NCI-H510A treated with DMSO at 0.1 percent for 48 hours (cell line): ENCODE results near the gene CDK5RAP2.
A peak's percentile ranks its signal among the peaks of the same experiment; 100 is the strongest.
"Not testable (repeated sequence)": the region's sequence is repeated elsewhere in the genome, so short reads cannot be mapped to it uniquely, and the experiment has no call there.

ENCODE experiments used
- DNase-seq: peaks from one replicate; lab custom pipeline; 2025; lab: John Stamatoyannopoulos, UW

CDK5RAP2 gene

GRCh38 chr9:120580051-120580896 lies at the start of gene CDK5RAP2:
TSS of gene CDK5RAP2 (minus strand) at chr9:120580167. CDS start at chr9:120579978, 189 bp downstream.
- peak; percentile 97 for DNase-seq

- not testable (repeated sequence) for DNase-seq
Observed at GRCh38 chr9:120628925-120629497, 49.0 kb upstream of the CDK5RAP2 start.

- DNase-seq = no peak
Observed at GRCh38 chr9:120628207-120628924, 48.4 kb upstream of the CDK5RAP2 start.

GRCh38 chr9:120627073-120627472 lies 47.1 kb upstream of the CDK5RAP2 start:
- DNase-seq = no peak

- no peak for DNase-seq
Observed at GRCh38 chr9:120626512-120626911, 46.5 kb upstream of the CDK5RAP2 start.

- peak; percentile 24 for DNase-seq
Observed at GRCh38 chr9:120625222-120625621, 45.3 kb upstream of the CDK5RAP2 start.

GRCh38 chr9:120622790-120623189 lies 42.8 kb upstream of the CDK5RAP2 start:
- DNase-seq = no peak

GRCh38 chr9:120621941-120622340 lies 42.0 kb upstream of the CDK5RAP2 start:
- no peak for DNase-seq

GRCh38 chr9:120619751-120620655 lies 40.0 kb upstream of the CDK5RAP2 start:
- peak; percentile 89 for DNase-seq

- DNase-seq = no peak
Observed at GRCh38 chr9:120616966-120617935, 37.3 kb upstream of the CDK5RAP2 start.

GRCh38 chr9:120612218-120612617 lies 32.3 kb upstream of the CDK5RAP2 start:
- no peak for DNase-seq

- no peak for DNase-seq
Observed at GRCh38 chr9:120611690-120612068, 31.7 kb upstream of the CDK5RAP2 start.

GRCh38 chr9:120610975-120611689 lies 31.2 kb upstream of the CDK5RAP2 start:
- no peak for DNase-seq

GRCh38 chr9:120609636-120610035 lies 29.7 kb upstream of the CDK5RAP2 start:
- DNase-seq = no peak

- DNase-seq = no peak
Observed at GRCh38 chr9:120608421-120608820, 28.5 kb upstream of the CDK5RAP2 start.

GRCh38 chr9:120603591-120603990 lies 23.6 kb upstream of the CDK5RAP2 start:
- no peak for DNase-seq

GRCh38 chr9:120603010-120603409 lies 23.0 kb upstream of the CDK5RAP2 start:
- no peak for DNase-seq

GRCh38 chr9:120593955-120594277 lies 13.9 kb upstream of the CDK5RAP2 start:
- no peak for DNase-seq

- DNase-seq = no peak
Observed at GRCh38 chr9:120593250-120593954, 13.4 kb upstream of the CDK5RAP2 start.
